Retinal pigment epithelial cell (primary cell): Measurements from ENCODE around the gene SERPIND1.

Experiments
- DNase-seq: peaks from one replicate; pipeline ENCODE4 v3.0.0-alpha.2; 2010; ENCODE audit warnings: low read depth
- H3K4me3 ChIP-seq: 2 replicates; pipeline ENCODE4 v1.5.1; 2011; ENCODE audit warnings: mild to moderate bottlenecking, low read length, control low read depth, moderate library complexity
- TF ChIP-seq, protein P1 (sequence below): conservative IDR thresholded peaks from 2 replicates; pipeline ENCODE4 v1.5.1; 2011; ENCODE audit warnings: low read depth, low read length, control low read depth, inconsistent platforms

Gene SERPIND1

GRCh38 chr22:20805972-20806471, 32.1 kb downstream of the SERPIND1 start:
- TF ChIP-seq, protein P1, sequence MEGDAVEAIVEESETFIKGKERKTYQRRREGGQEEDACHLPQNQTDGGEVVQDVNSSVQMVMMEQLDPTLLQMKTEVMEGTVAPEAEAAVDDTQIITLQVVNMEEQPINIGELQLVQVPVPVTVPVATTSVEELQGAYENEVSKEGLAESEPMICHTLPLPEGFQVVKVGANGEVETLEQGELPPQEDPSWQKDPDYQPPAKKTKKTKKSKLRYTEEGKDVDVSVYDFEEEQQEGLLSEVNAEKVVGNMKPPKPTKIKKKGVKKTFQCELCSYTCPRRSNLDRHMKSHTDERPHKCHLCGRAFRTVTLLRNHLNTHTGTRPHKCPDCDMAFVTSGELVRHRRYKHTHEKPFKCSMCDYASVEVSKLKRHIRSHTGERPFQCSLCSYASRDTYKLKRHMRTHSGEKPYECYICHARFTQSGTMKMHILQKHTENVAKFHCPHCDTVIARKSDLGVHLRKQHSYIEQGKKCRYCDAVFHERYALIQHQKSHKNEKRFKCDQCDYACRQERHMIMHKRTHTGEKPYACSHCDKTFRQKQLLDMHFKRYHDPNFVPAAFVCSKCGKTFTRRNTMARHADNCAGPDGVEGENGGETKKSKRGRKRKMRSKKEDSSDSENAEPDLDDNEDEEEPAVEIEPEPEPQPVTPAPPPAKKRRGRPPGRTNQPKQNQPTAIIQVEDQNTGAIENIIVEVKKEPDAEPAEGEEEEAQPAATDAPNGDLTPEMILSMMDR: no peak
- no peak for DNase-seq
- H3K4me3 ChIP-seq: no peak overlapping the region

- TF ChIP-seq, protein P1: no peak
- no peak for DNase-seq
- no peak overlapping the region for H3K4me3 ChIP-seq
Observed at GRCh38 chr22:20807315-20807752, 33.4 kb downstream of the SERPIND1 start.

GRCh38 chr22:20808844-20809243, 34.9 kb downstream of the SERPIND1 start:
- H3K4me3 ChIP-seq: no peak overlapping the region
- DNase-seq: no peak
- TF ChIP-seq, protein P1: no peak

GRCh38 chr22:20809538-20810185, 35.7 kb downstream of the SERPIND1 start:
- TF ChIP-seq, protein P1: no peak
- no peak overlapping the region for H3K4me3 ChIP-seq
- DNase-seq: no peak

GRCh38 chr22:20810645-20811044, 36.7 kb downstream of the SERPIND1 start:
- H3K4me3 ChIP-seq: no peak overlapping the region
- TF ChIP-seq, protein P1: no peak
- DNase-seq: no peak

DNA sequence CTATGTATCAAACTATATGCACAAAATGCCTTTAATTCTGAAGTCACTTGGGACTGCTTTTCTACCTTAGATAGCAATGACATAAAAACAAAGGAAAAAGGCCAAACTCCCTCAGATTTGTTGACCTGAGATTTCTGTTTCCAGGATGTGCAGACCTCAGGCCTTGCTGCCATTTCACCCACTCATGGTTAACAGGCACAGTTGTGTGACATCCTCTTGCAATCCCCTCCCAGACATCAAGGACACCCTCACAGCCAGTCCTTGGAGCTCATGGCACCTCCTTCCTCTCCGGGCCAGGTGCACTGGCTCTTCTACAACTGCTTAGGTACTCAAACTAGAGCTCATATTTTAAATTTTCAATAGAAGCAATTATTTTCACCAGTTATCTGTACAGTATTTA, 37.3 kb downstream of the SERPIND1 start:
- H3K4me3 ChIP-seq: no peak overlapping the region
- TF ChIP-seq, protein P1: no peak
- DNase-seq: no peak
